ENCODE results near the gene PELO. TPM values are rescaled to one million over a fixed set of nuclear protein-coding genes. Genes with fewer than 3 reads are reported as not detected.

The PELO gene
- polyA plus RNA-seq, 1 of the 3 experiments (the other 2 are of a cell fraction) = 10.7 TPM

GRCh38 chr5:52759331-52759730 lies 28.4 kb upstream of the PELO start:
- DNase-seq = no peak
- CTCF ChIA-PET = interaction anchor here (0.8 kb wide), 1 partner anchor 28 kb away, joined by 3 read pairs; the partner anchor contains the start of genes ITGA1 and PELO
- no peak overlapping the region for H3K27ac ChIP-seq (ENCODE audit: low read depth in 2 of 2, low read length in 1 of 2)

More at GRCh38 chr5:52759331-52759730, 28.4 kb upstream of the PELO start:
- 48% methylated on average over 1 of the region's 1 CpG for WGBS (ENCODE audit: low lambda C conversion rate)
- POLR2A ChIA-PET = no interaction called here
- no peaks in the 10 kb centered on the region for H3K9me3 ChIP-seq
- no peaks in the 10 kb centered on the region for H3K79me2 ChIP-seq (ENCODE audit: insufficient read depth)
- H3K4me1 ChIP-seq (ENCODE audit: control insufficient read depth in 1 of 2, insufficient read depth in 2 of 2, low read depth in 1 of 2, low read length in 1 of 2) = no peaks in the 10 kb centered on the region
- H3F3A ChIP-seq (replicated peaks; ENCODE audit: insufficient read depth) = no peaks in the 10 kb centered on the region
- no peaks in the 10 kb centered on the region for H3K9me2 ChIP-seq
- H2AFZ ChIP-seq (ENCODE audit: low read depth) = no peak overlapping the region
- no peaks in the 10 kb centered on the region for H3K27me3 ChIP-seq (ENCODE audit: insufficient read depth)
- no peak overlapping the region for H3K4me2 ChIP-seq
- no peak overlapping the region for H3K4me3 ChIP-seq (ENCODE audit: low read depth in 2 of 2, low read length in 1 of 2)
- H3K9ac ChIP-seq = no peak overlapping the region
- no peaks in the 10 kb centered on the region for H4K20me1 ChIP-seq (ENCODE audit: insufficient read depth)
- TF ChIP-seq USF1 (IDR thresholded peaks at IDR 0.05; ENCODE audit: borderline replicate concordance, low read depth) (no peak), MXI1 (IDR thresholded peaks at IDR 0.05; ENCODE audit: low read depth, low read length) (no peak), JUND (IDR thresholded peaks at IDR 0.05) (no peak), PBX3 (IDR thresholded peaks at IDR 0.05) (no peak), FOXM1 (IDR thresholded peaks at IDR 0.05; ENCODE audit: low read depth) (no peak), SIN3A (IDR thresholded peaks at IDR 0.05; ENCODE audit: borderline replicate concordance, low read depth, low read length) (no peak), REST (IDR thresholded peaks at IDR 0.05; ENCODE audit: low read depth, low read length) (no peak)
- H3K36me3 ChIP-seq (replicated peaks in 1 of 2; ENCODE audit: control insufficient read depth in 1 of 2, insufficient read depth in 2 of 2, low read length in 1 of 2) = no peaks in the 10 kb centered on the region
